ENCODE data around the gene PEG3. TPM values are rescaled to one million over a fixed set of nuclear protein-coding genes. Genes with fewer than 3 reads are reported as not detected.

The PEG3 gene
- total RNA-seq, 1 donor from 2014 or later, result 0.53 TPM

DNA sequence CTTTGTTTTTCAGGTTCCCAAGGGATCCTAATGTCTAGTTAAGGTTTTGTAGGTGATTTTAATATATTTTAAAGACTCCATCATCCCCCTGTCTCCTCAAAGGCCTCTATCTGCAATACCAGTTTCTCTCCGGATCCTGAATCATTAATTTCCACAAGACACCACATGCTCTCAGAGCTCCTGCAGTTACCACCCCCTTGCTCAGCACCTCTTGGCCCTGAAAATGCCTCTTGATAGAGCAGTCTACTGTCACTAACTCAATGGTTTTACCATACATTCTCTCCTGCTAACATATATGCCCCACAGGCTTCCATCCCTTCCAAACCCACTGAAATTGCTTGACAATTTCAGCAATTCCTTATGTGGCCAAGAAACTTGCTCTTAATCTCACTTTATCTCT is 1.9 kb upstream of the PEG3 start:
- H3K27me3 ChIP-seq (ENCODE audit: control insufficient read depth, insufficient read depth, low read length), result no peaks in the 10 kb centered on the region
- no peaks in the 10 kb centered on the region for H3K36me3 ChIP-seq (ENCODE audit: control insufficient read depth, insufficient read depth, low read length)
- no peak overlapping the region for H3K4me3 ChIP-seq (ENCODE audit: low read depth, low read length)
- TF ChIP-seq, protein P1, sequence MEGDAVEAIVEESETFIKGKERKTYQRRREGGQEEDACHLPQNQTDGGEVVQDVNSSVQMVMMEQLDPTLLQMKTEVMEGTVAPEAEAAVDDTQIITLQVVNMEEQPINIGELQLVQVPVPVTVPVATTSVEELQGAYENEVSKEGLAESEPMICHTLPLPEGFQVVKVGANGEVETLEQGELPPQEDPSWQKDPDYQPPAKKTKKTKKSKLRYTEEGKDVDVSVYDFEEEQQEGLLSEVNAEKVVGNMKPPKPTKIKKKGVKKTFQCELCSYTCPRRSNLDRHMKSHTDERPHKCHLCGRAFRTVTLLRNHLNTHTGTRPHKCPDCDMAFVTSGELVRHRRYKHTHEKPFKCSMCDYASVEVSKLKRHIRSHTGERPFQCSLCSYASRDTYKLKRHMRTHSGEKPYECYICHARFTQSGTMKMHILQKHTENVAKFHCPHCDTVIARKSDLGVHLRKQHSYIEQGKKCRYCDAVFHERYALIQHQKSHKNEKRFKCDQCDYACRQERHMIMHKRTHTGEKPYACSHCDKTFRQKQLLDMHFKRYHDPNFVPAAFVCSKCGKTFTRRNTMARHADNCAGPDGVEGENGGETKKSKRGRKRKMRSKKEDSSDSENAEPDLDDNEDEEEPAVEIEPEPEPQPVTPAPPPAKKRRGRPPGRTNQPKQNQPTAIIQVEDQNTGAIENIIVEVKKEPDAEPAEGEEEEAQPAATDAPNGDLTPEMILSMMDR (IDR thresholded peaks at IDR 0.05; ENCODE audit: insufficient read depth, low read length, severe bottlenecking), result no peak
- no peak for DNase-seq (ENCODE audit: low read depth)
- FAIRE-seq, result peak; percentile 7

- no peak for FAIRE-seq
- TF ChIP-seq, protein P1 (IDR thresholded peaks at IDR 0.05; ENCODE audit: insufficient read depth, low read length, severe bottlenecking), result no peak
- Histone ChIP-seq H3K27me3 (ENCODE audit: control insufficient read depth, insufficient read depth, low read length) (no peaks in the 10 kb centered on the region), H3K4me3 (ENCODE audit: low read depth, low read length) (no peak overlapping the region), H3K36me3 (ENCODE audit: control insufficient read depth, insufficient read depth, low read length) (no peaks in the 10 kb centered on the region)
- no peak for DNase-seq (ENCODE audit: low read depth)
Observed at GRCh38 chr19:56841193-56841543, 642 bp upstream of the PEG3 start.

GRCh38 chr19:56839652-56840450 is 675 bp downstream of the PEG3 start:
- H3K27me3 ChIP-seq (ENCODE audit: control insufficient read depth, insufficient read depth, low read length), result no peaks in the 10 kb centered on the region
- FAIRE-seq (no peak), DNase-seq (ENCODE audit: low read depth) (peak; percentile 41)
- H3K36me3 ChIP-seq (ENCODE audit: control insufficient read depth, insufficient read depth, low read length), result no peaks in the 10 kb centered on the region
- TF ChIP-seq, protein P1 (IDR thresholded peaks at IDR 0.05; ENCODE audit: insufficient read depth, low read length, severe bottlenecking), result no peak
- H3K4me3 ChIP-seq (ENCODE audit: low read depth, low read length), result no peak overlapping the region

- no peak for FAIRE-seq
- H3K36me3 ChIP-seq (ENCODE audit: control insufficient read depth, insufficient read depth, low read length), result no peaks in the 10 kb centered on the region
- TF ChIP-seq, protein P1 (IDR thresholded peaks at IDR 0.05; ENCODE audit: insufficient read depth, low read length, severe bottlenecking), result no peak
- peak; percentile 41 for DNase-seq (ENCODE audit: low read depth)
- H3K4me3 ChIP-seq (ENCODE audit: low read depth, low read length), result no peak overlapping the region
- H3K27me3 ChIP-seq (ENCODE audit: control insufficient read depth, insufficient read depth, low read length), result no peaks in the 10 kb centered on the region
Observed at GRCh38 chr19:56838909-56839651, 1.4 kb downstream of the PEG3 start.

GRCh38 chr19:56838024-56838908 is 2.3 kb downstream of the PEG3 start:
- no peak for DNase-seq (ENCODE audit: low read depth)
- TF ChIP-seq, protein P1 (IDR thresholded peaks at IDR 0.05; ENCODE audit: insufficient read depth, low read length, severe bottlenecking), result no peak
- Histone ChIP-seq H3K36me3 (ENCODE audit: control insufficient read depth, insufficient read depth, low read length) (no peaks in the 10 kb centered on the region), H3K27me3 (ENCODE audit: control insufficient read depth, insufficient read depth, low read length) (no peaks in the 10 kb centered on the region), H3K4me3 (ENCODE audit: low read depth, low read length) (peak overlapping the region; percentile 14)
- no peak for FAIRE-seq
